Right lobe of liver (tissue), 6 donors: ENCODE measurements around the gene PAQR7. TPM values are rescaled to one million over a fixed set of nuclear protein-coding genes. Genes with fewer than 3 reads are reported as not detected.

Source experiments
- ATAC-seq, 4 donors: fragments of 200-7000 bp; cut with Tn5 transposase; one replicate each; pipeline ENCODE4 v1.9.1; 2020; ENCODE audit warnings: mild to moderate bottlenecking in 4 of 4, moderate library complexity in 4 of 4
- DNase-seq, 3 donors: peaks; one replicate each; pipeline ENCODE4 v3.0.0-alpha.2; 2020
- H3K27ac ChIP-seq, 3 donors: fragments of 200-600 bp; one replicate each; pipeline ENCODE4 v1.8.0; 2022
- H3K27me3 ChIP-seq, 2 donors: fragments of 200-600 bp; one replicate each; pipeline ENCODE4 v1.8.0; 2022
- H3K36me3 ChIP-seq, 4 donors: fragments of 200-600 bp; sonication (generic) in 1 of 4; one replicate each; pipeline versions ENCODE4 v1.5.1 to v1.8.0; 2017 to 2022; ENCODE audit warnings: control low read depth in 1 of 4
- H3K4me1 ChIP-seq, 4 donors: fragments of 200-600 bp; sonication (generic) in 1 of 4; one replicate each; pipeline versions ENCODE4 v1.5.1 to v1.8.0; 2017 to 2022; ENCODE audit warnings: control low read depth in 1 of 4
- H3K4me3 ChIP-seq, 3 donors: fragments of 200-600 bp; one replicate each; pipeline ENCODE4 v1.8.0; 2022
- H3K9me3 ChIP-seq, 4 donors: fragments of 200-600 bp; sonication (generic) in 1 of 4; one replicate each; pipeline versions ENCODE4 v1.5.1 to v1.8.0; 2017 to 2022; ENCODE audit warnings: control low read depth in 1 of 4
- CTCF ChIP-seq, 4 donors: fragments of 200-600 bp in 3 of 4; fragments of 450-650 bp in 1 of 4; IDR thresholded peaks; one replicate each; pipeline versions ENCODE4 v1.5.1 to v1.8.0; 2016 to 2022; ENCODE audit warnings: antibody characterized with exemption in 4 of 4, mild to moderate bottlenecking in 2 of 4
- POLR2A ChIP-seq: fragments of 450-650 bp; IDR thresholded peaks from one replicate; pipeline ENCODE4 v1.6.1; 2017; ENCODE audit warnings: antibody characterized with exemption, mild to moderate bottlenecking
- WGBS: methylation state at CpG from one replicate; pipeline ENCODE4 v1.1.6; 2018; ENCODE audit warnings: low coverage, low lambda C conversion rate; ENCODE audit not compliant: insufficient coverage; ENCODE audit errors: missing lambda C conversion rate; 5-methylcytosine and 5-hydroxymethylcytosine counted together
- intact Hi-C, 2 donors: fragments of 100-400 bp; cut with DNase I; formaldehyde crosslinking; loops; one replicate each; pipeline versions ENCODE4 v1.11.2 to v1.14.1; 2022
- total RNA-seq, 6 experiments: library from RNA; depleted of rRNA in 2 of 6; stranded (reverse); fragments of >200 nt in 2 of 6; fragmentation: NEBNext Ultra II Directional in 3 of 6; extraction: Animal tissue kit (Norgen Biotek cat#: 25700) in 3 of 6; gene quantifications; one replicate each; pipeline versions ENCODE4 v1.1.0 to v1.2.4, GENCODE V29; 2016 to 2023
- donor health status: DM: no; HTN: yes; CAD: no.
- donor health status: DM: no; HTN: no; CAD: no.
- donor health status: DM: no; HTN: no; CAD: no.
- donor health status: DM: no; HTN: yes; CAD: no.
- donor health status: DM: no; HTN: yes; CAD: no.

PAQR7 gene
- total RNA-seq, 6 experiments from 2014 or later, result 0.74 to 4.8 (median 2.4) TPM

GRCh38 chr1:25828491-25828890 lies 47.0 kb downstream of the PAQR7 start:
- TF ChIP-seq CTCF (IDR thresholded peaks at IDR 0.05) (no peak), POLR2A (no peak)
- intact Hi-C loops, result no loop called here
- H3K4me3 ChIP-seq, result no peak overlapping the region
- H3K36me3 ChIP-seq, result peaks cover 5 to 81% (median 44%) of the 10 kb centered on the region in 4 donors
- H3K27me3 ChIP-seq, result no peaks in the 10 kb centered on the region
- DNase-seq, result no peak
- WGBS, result no CpG with 5 or more reads among the region's 3 CpGs
- H3K27ac ChIP-seq, result no peak overlapping the region
- no peak for ATAC-seq
- peaks cover 0 to 6% (median 0%) of the 10 kb centered on the region in 4 donors for H3K4me1 ChIP-seq
- no peaks in the 10 kb centered on the region for H3K9me3 ChIP-seq

GRCh38 chr1:25826571-25826970 lies 48.9 kb downstream of the PAQR7 start:
- no peak overlapping the region for H3K4me3 ChIP-seq
- no CpG with 5 or more reads among the region's 10 CpGs for WGBS
- H3K36me3 ChIP-seq, result peaks cover 5 to 61% (median 35%) of the 10 kb centered on the region in 4 donors
- no peaks in the 10 kb centered on the region for H3K9me3 ChIP-seq
- peaks cover 0 to 13% (median 0%) of the 10 kb centered on the region in 4 donors for H3K4me1 ChIP-seq
- DNase-seq (no peak), ATAC-seq (no peak)
- no peaks in the 10 kb centered on the region for H3K27me3 ChIP-seq
- H3K27ac ChIP-seq, result no peak overlapping the region
- intact Hi-C loops, result no loop called here
- TF ChIP-seq CTCF (IDR thresholded peaks at IDR 0.05) (no peak), POLR2A (no peak)

GRCh38 chr1:25825605-25826004 lies 49.9 kb downstream of the PAQR7 start:
- H3K4me1 ChIP-seq, result peaks cover 0 to 21% (median 3%) of the 10 kb centered on the region in 4 donors
- no peak overlapping the region for H3K4me3 ChIP-seq
- ATAC-seq (no peak), DNase-seq (no peak)
- H3K9me3 ChIP-seq, result no peaks in the 10 kb centered on the region
- TF ChIP-seq POLR2A, result no peak
- TF ChIP-seq CTCF (IDR thresholded peaks at IDR 0.05), result no peak
- H3K27ac ChIP-seq, result no peak overlapping the region
- peaks cover 5 to 52% (median 28%) of the 10 kb centered on the region in 4 donors for H3K36me3 ChIP-seq
- no peaks in the 10 kb centered on the region for H3K27me3 ChIP-seq
- 92% methylated on average over 2 of the region's 2 CpGs for WGBS
- intact Hi-C loops, result no loop called here

- intact Hi-C loops, result no loop called here
- no peaks in the 10 kb centered on the region for H3K9me3 ChIP-seq
- H3K4me1 ChIP-seq, result peaks cover 0 to 34% (median 10%) of the 10 kb centered on the region in 4 donors
- ATAC-seq (peak in 1 of 4 donors; percentile 23), DNase-seq (no peak)
- peak overlapping the region in 1 of 3 donors; percentile 94 for H3K4me3 ChIP-seq
- H3K27me3 ChIP-seq, result no peaks in the 10 kb centered on the region
- TF ChIP-seq CTCF (IDR thresholded peaks at IDR 0.05), result no peak
- no peak for TF ChIP-seq POLR2A
- peak overlapping the region in 1 of 3 donors; percentile 4 for H3K27ac ChIP-seq
- H3K36me3 ChIP-seq, result peaks cover 0 to 12% (median 6%) of the 10 kb centered on the region in 4 donors
- 44% methylated on average over 5 of the region's 5 CpGs for WGBS
These were observed 53.8 kb downstream of the PAQR7 start for GRCh38 chr1:25821630-25822091.
